ENCODE data around the gene DIAPH3.

The DIAPH3 gene

DNA sequence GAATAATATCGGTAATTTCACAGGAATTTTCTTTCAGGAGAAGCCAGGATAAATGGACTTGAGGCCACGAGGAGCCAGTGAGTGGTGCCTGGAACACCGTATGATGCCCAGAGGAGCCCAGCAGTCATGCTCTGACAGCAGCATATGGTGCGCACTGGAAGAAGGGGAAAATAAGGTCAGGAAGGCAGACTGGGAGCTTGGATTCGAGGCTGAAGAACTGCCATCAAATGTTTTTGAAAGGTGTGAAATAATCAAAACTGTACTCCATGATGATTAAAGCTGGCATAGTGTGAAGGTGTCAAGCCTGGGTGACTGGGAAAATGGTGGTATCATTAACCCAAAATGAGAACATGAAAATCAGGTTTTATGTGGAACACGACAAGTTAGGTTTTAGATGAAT, 374.2 kb downstream of the DIAPH3 start:
- no peaks in the 10 kb centered on the region for H3K9me2 ChIP-seq (replicated peaks; ENCODE audit: low read depth, low read length)
- no peak overlapping the region for H3K4me3 ChIP-seq (ENCODE audit: low read length, poor library complexity, severe bottlenecking)
- H3K4me1 ChIP-seq (ENCODE audit: insufficient read depth, low read length, poor library complexity, severe bottlenecking) = peaks cover 8% of the 10 kb centered on the region
- no peak overlapping the region for H2AFZ ChIP-seq (ENCODE audit: low read length)
- no peaks in the 10 kb centered on the region for H3F3A ChIP-seq (ENCODE audit: low read depth)
- TF ChIP-seq, protein P1, sequence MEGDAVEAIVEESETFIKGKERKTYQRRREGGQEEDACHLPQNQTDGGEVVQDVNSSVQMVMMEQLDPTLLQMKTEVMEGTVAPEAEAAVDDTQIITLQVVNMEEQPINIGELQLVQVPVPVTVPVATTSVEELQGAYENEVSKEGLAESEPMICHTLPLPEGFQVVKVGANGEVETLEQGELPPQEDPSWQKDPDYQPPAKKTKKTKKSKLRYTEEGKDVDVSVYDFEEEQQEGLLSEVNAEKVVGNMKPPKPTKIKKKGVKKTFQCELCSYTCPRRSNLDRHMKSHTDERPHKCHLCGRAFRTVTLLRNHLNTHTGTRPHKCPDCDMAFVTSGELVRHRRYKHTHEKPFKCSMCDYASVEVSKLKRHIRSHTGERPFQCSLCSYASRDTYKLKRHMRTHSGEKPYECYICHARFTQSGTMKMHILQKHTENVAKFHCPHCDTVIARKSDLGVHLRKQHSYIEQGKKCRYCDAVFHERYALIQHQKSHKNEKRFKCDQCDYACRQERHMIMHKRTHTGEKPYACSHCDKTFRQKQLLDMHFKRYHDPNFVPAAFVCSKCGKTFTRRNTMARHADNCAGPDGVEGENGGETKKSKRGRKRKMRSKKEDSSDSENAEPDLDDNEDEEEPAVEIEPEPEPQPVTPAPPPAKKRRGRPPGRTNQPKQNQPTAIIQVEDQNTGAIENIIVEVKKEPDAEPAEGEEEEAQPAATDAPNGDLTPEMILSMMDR (conservative IDR thresholded peaks at IDR 0.05; ENCODE audit: low read length) = no peak
- no peak for TF ChIP-seq EZH2phosphoT487 (IDR thresholded peaks at IDR 0.05; ENCODE audit: borderline replicate concordance)
- H4K20me1 ChIP-seq (ENCODE audit: insufficient read depth, low read length, poor library complexity, severe bottlenecking) = no peaks in the 10 kb centered on the region
- no peaks in the 10 kb centered on the region for H3K27me3 ChIP-seq (ENCODE audit: insufficient read depth, low read length, poor library complexity, severe bottlenecking)
- H3K4me2 ChIP-seq (ENCODE audit: low read depth, low read length, poor library complexity, severe bottlenecking) = no peak overlapping the region
- H3K9me3 ChIP-seq (ENCODE audit: insufficient read depth, low read depth, low read length) = no peaks in the 10 kb centered on the region
- no peaks in the 10 kb centered on the region; the same call in 1 of the 2 replicates for H3K36me3 ChIP-seq (ENCODE audit: insufficient read depth, low read length)
- H3K9ac ChIP-seq (ENCODE audit: low read depth, low read length, poor library complexity, severe bottlenecking) = no peak overlapping the region
- H3K79me2 ChIP-seq (ENCODE audit: insufficient read depth, low read length) = no peaks in the 10 kb centered on the region

DNA sequence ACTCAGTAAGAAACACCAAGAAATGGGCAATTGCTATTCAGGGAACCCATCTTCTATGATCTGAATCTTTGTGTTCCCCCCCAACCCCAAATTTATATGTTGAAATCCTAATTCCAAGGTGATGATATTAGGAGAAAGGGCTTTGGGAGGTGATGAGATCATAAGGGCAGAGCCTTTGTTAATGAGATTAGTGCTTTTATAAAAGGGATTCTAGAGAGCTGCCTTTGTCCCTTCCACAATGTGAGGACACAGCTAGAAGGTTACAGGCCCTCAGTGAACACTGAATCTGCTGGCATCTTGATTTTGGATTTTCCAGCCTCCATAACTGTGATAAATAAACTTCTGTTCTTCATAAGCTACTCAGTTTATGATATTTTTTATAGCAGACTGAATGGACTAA, 376.0 kb downstream of the DIAPH3 start:
- Histone ChIP-seq H2AFZ (ENCODE audit: low read length) (no peak overlapping the region), H3K9ac (ENCODE audit: low read depth, low read length, poor library complexity, severe bottlenecking) (no peak overlapping the region), H4K20me1 (ENCODE audit: insufficient read depth, low read length, poor library complexity, severe bottlenecking) (no peaks in the 10 kb centered on the region), H3K27me3 (ENCODE audit: insufficient read depth, low read length, poor library complexity, severe bottlenecking) (no peaks in the 10 kb centered on the region), H3K79me2 (ENCODE audit: insufficient read depth, low read length) (no peaks in the 10 kb centered on the region), H3K9me2 (replicated peaks; ENCODE audit: low read depth, low read length) (no peaks in the 10 kb centered on the region), H3F3A (ENCODE audit: low read depth) (no peaks in the 10 kb centered on the region), H3K4me2 (ENCODE audit: low read depth, low read length, poor library complexity, severe bottlenecking) (no peak overlapping the region), H3K4me1 (ENCODE audit: insufficient read depth, low read length, poor library complexity, severe bottlenecking) (peaks cover 8% of the 10 kb centered on the region), H3K9me3 (ENCODE audit: insufficient read depth, low read depth, low read length) (no peaks in the 10 kb centered on the region), H3K4me3 (ENCODE audit: low read length, poor library complexity, severe bottlenecking) (no peak overlapping the region), H3K36me3 (ENCODE audit: insufficient read depth, low read length) (no peaks in the 10 kb centered on the region; the same call in 1 of the 2 replicates)
- no peak for TF ChIP-seq EZH2phosphoT487 (IDR thresholded peaks at IDR 0.05; ENCODE audit: borderline replicate concordance)
- TF ChIP-seq, protein P1 (conservative IDR thresholded peaks at IDR 0.05; ENCODE audit: low read length) = no peak

DNA sequence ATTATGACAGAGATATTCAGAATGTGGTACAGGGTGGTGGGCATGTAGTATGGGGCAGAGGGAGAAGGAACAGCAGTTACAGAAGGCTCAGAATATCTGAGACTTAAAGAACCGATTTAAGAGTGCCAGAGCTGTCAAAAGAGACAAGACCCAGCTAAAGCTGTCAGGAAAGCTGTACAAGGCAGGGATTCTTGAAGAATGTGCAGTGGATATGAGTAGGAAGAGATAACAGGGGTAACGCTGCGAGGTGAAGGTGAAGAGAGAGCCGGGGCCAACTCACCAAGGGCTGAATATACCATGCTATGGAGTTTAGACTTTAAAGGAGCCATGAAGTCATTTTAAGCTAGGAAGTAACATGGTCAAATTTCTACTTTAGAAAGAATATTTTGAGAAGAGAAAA, 381.0 kb downstream of the DIAPH3 start:
- H3K9ac ChIP-seq (ENCODE audit: low read depth, low read length, poor library complexity, severe bottlenecking) = no peak overlapping the region
- H4K20me1 ChIP-seq (ENCODE audit: insufficient read depth, low read length, poor library complexity, severe bottlenecking) = no peaks in the 10 kb centered on the region
- no peak overlapping the region for H3K4me3 ChIP-seq (ENCODE audit: low read length, poor library complexity, severe bottlenecking)
- no peaks in the 10 kb centered on the region for H3K9me3 ChIP-seq (ENCODE audit: insufficient read depth, low read depth, low read length)
- H3K4me1 ChIP-seq (ENCODE audit: insufficient read depth, low read length, poor library complexity, severe bottlenecking) = no peaks in the 10 kb centered on the region
- no peaks in the 10 kb centered on the region for H3K9me2 ChIP-seq (replicated peaks; ENCODE audit: low read depth, low read length)
- no peaks in the 10 kb centered on the region for H3K36me3 ChIP-seq (ENCODE audit: insufficient read depth, low read length)
- no peak overlapping the region for H3K4me2 ChIP-seq (ENCODE audit: low read depth, low read length, poor library complexity, severe bottlenecking)
- H3K79me2 ChIP-seq (ENCODE audit: insufficient read depth, low read length) = no peaks in the 10 kb centered on the region
- H2AFZ ChIP-seq (ENCODE audit: low read length) = no peak overlapping the region
- H3K27me3 ChIP-seq (ENCODE audit: insufficient read depth, low read length, poor library complexity, severe bottlenecking) = no peaks in the 10 kb centered on the region
- no peaks in the 10 kb centered on the region for H3F3A ChIP-seq (ENCODE audit: low read depth)
- TF ChIP-seq, protein P1 (conservative IDR thresholded peaks at IDR 0.05; ENCODE audit: low read length) = no peak
- TF ChIP-seq EZH2phosphoT487 (IDR thresholded peaks at IDR 0.05; ENCODE audit: borderline replicate concordance) = no peak
